Myocyte (in vitro differentiated cells): ENCODE measurements around the gene MRGPRX1. TPM values are rescaled to one million over a fixed set of nuclear protein-coding genes. Genes with fewer than 3 reads are reported as not detected.
A peak's percentile ranks its signal among the peaks of the same experiment; 100 is the strongest.
"Not testable (repeated sequence)": the region's sequence is repeated elsewhere in the genome, so short reads cannot be mapped to it uniquely, and the experiment has no call there.

ENCODE experiments used
- DNase-seq: peaks from one replicate; pipeline ENCODE4 v3.0.0-alpha.2; 2012; ENCODE audit warnings: low read depth
- polyA plus RNA-seq: library from polyadenylated mRNA; unstranded; fragments of >200 nt; gene quantifications from one replicate; pipeline ENCODE4 v1.2.1, GENCODE V29; 2012; ENCODE audit warnings: missing spikeins
- total RNA-seq: library from RNA; depleted of rRNA; stranded (reverse); fragments of >200 nt; gene quantifications from 2 replicates; pipeline ENCODE4 v1.2.3, GENCODE V29; 2014

The MRGPRX1 gene
- total RNA-seq: not detected in 2 replicates
- polyA plus RNA-seq: not detected

- no peak for DNase-seq
Measured at GRCh38 chr11:18939314-18939713, at the start of gene MRGPRX1. MRGPRX1 (minus strand) TSS chr11:18939414; CDS start chr11:18934784, 4,630 bp downstream.

- DNase-seq: peak; percentile 65
Measured at GRCh38 chr11:18987454-18988231, 48.4 kb upstream of the MRGPRX1 start.

- peak; percentile 0 for DNase-seq
Measured at GRCh38 chr11:18986744-18987143, 47.5 kb upstream of the MRGPRX1 start.

- no peak for DNase-seq
Measured at GRCh38 chr11:18981897-18982296, 42.7 kb upstream of the MRGPRX1 start.

- DNase-seq: no peak
Measured at GRCh38 chr11:18974192-18974591, 35.0 kb upstream of the MRGPRX1 start.

- DNase-seq: no peak
Measured at GRCh38 chr11:18972336-18972735, 33.1 kb upstream of the MRGPRX1 start.

GRCh38 chr11:18969720-18970119 is 30.5 kb upstream of the MRGPRX1 start:
- no peak for DNase-seq

GRCh38 chr11:18958221-18958910 is 19.2 kb upstream of the MRGPRX1 start:
- no peak for DNase-seq

- no peak for DNase-seq
Measured at GRCh38 chr11:18956630-18957029, 17.4 kb upstream of the MRGPRX1 start.

- no peak for DNase-seq
Measured at GRCh38 chr11:18936002-18936673, 3.1 kb downstream of the MRGPRX1 start.

- no peak for DNase-seq
Measured at GRCh38 chr11:18934195-18934814, 4.9 kb downstream of the MRGPRX1 start.

GRCh38 chr11:18927550-18928322 is 11.5 kb downstream of the MRGPRX1 start:
- DNase-seq: no peak

GRCh38 chr11:18925426-18925825 is 13.8 kb downstream of the MRGPRX1 start:
- not testable (repeated sequence) for DNase-seq

- no peak for DNase-seq
Measured at GRCh38 chr11:18912883-18913282, 26.3 kb downstream of the MRGPRX1 start.

- DNase-seq: no peak
Measured at GRCh38 chr11:18907391-18907790, 31.8 kb downstream of the MRGPRX1 start.

- DNase-seq: not testable (repeated sequence)
Measured at GRCh38 chr11:18900637-18901036, 38.6 kb downstream of the MRGPRX1 start.

GRCh38 chr11:18900151-18900611 is 39.0 kb downstream of the MRGPRX1 start:
- DNase-seq: not testable (repeated sequence)

- not testable (repeated sequence) for DNase-seq
Measured at GRCh38 chr11:18891712-18892111, 47.5 kb downstream of the MRGPRX1 start.

GRCh38 chr11:18890615-18891014 is 48.6 kb downstream of the MRGPRX1 start:
- no peak for DNase-seq
